Measurements from ENCODE around the gene FGA. TPM values are rescaled to one million over a fixed set of nuclear protein-coding genes. Genes with fewer than 3 reads are reported as not detected.

The FGA gene
- total and polyA plus RNA-seq, 2 donors from 2014 or later, result 5.3 to 6.1 TPM

DNA sequence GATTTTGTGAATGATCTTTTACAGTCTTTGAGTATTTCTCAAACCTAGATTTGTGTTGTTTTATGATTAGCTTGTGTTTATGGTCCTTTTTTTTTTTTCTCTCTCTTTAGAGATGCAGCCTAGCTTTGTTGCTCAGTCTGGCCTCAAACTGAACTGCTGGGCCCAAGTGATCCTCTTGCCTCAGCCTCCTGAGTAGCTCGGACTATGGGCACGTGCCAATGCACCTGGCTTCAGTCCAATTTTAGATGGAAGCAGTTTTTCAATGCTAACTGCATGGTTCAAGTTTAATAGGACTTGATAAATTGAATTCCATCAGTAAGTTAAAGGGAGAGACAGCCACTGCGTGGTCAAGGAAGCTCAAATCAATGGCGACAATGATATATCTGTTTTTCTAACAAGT lies 25.7 kb upstream of the FGA start:
- Histone ChIP-seq H3K4me1 (ENCODE audit: control insufficient read depth in 2 of 3, insufficient read depth in 2 of 3, low read depth in 1 of 3, low read length in 3 of 3) (no peaks in the 10 kb centered on the region), H3K27ac (ENCODE audit: low read depth in 2 of 2, low read length in 2 of 2) (peak overlapping the region in 1 of 2 donors; percentile 8), H3K27me3 (ENCODE audit: control insufficient read depth, insufficient read depth, low read length) (no peaks in the 10 kb centered on the region), H3K4me3 (ENCODE audit: low read length in 3 of 3) (peak overlapping the region in 1 of 3 donors; percentile 9), H3K36me3 (ENCODE audit: control insufficient read depth in 2 of 3, insufficient read depth in 3 of 3, low read length in 3 of 3) (no peaks in the 10 kb centered on the region), H3K9me3 (ENCODE audit: control insufficient read depth in 2 of 3, insufficient read depth in 1 of 3, low read length in 3 of 3) (no peaks in the 10 kb centered on the region), H3K9ac (ENCODE audit: low read length in 3 of 3) (no peak overlapping the region)
- intact Hi-C loops (cut with DNase I), result no loop called here
- FAIRE-seq, result no peak
- TF ChIP-seq, protein P1, sequence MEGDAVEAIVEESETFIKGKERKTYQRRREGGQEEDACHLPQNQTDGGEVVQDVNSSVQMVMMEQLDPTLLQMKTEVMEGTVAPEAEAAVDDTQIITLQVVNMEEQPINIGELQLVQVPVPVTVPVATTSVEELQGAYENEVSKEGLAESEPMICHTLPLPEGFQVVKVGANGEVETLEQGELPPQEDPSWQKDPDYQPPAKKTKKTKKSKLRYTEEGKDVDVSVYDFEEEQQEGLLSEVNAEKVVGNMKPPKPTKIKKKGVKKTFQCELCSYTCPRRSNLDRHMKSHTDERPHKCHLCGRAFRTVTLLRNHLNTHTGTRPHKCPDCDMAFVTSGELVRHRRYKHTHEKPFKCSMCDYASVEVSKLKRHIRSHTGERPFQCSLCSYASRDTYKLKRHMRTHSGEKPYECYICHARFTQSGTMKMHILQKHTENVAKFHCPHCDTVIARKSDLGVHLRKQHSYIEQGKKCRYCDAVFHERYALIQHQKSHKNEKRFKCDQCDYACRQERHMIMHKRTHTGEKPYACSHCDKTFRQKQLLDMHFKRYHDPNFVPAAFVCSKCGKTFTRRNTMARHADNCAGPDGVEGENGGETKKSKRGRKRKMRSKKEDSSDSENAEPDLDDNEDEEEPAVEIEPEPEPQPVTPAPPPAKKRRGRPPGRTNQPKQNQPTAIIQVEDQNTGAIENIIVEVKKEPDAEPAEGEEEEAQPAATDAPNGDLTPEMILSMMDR (IDR thresholded peaks at IDR 0.05; ENCODE audit: borderline replicate concordance, extremely low read depth, insufficient read depth), result no peak
- no peak for DNase-seq

DNA sequence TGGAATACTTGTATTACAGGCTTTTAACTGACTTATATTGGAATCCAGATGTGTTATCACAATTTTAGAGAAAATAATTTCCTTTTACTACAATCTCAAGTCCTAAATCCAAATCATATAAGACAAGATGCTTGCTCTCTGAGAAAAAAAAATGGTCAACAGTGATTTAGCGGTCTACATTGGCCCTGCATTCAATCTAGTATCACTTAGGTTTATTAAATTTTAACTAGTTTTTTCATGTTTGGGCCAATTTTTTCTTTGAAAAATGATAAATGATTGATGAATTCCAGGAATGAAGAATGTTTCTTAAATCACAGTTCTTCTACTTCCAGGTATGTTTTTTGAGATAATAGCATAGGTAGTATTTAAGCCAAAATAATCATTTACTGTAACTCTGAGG lies 24.7 kb upstream of the FGA start:
- Histone ChIP-seq H3K4me3 (ENCODE audit: low read length in 3 of 3) (no peak overlapping the region), H3K9ac (ENCODE audit: low read length in 3 of 3) (no peak overlapping the region), H3K36me3 (ENCODE audit: control insufficient read depth in 2 of 3, insufficient read depth in 3 of 3, low read length in 3 of 3) (no peaks in the 10 kb centered on the region), H3K27me3 (ENCODE audit: control insufficient read depth, insufficient read depth, low read length) (no peaks in the 10 kb centered on the region), H3K27ac (ENCODE audit: low read depth in 2 of 2, low read length in 2 of 2) (no peak overlapping the region), H3K4me1 (ENCODE audit: control insufficient read depth in 2 of 3, insufficient read depth in 2 of 3, low read depth in 1 of 3, low read length in 3 of 3) (no peaks in the 10 kb centered on the region), H3K9me3 (ENCODE audit: control insufficient read depth in 2 of 3, insufficient read depth in 1 of 3, low read length in 3 of 3) (no peaks in the 10 kb centered on the region)
- FAIRE-seq (peak; percentile 25), DNase-seq (no peak)
- TF ChIP-seq, protein P1 (IDR thresholded peaks at IDR 0.05; ENCODE audit: borderline replicate concordance, extremely low read depth, insufficient read depth), result no peak
- intact Hi-C loops (cut with DNase I), result no loop called here

- Histone ChIP-seq H3K36me3 (ENCODE audit: control insufficient read depth in 2 of 3, insufficient read depth in 3 of 3, low read length in 3 of 3) (no peaks in the 10 kb centered on the region), H3K27me3 (ENCODE audit: control insufficient read depth, insufficient read depth, low read length) (no peaks in the 10 kb centered on the region), H3K9me3 (ENCODE audit: control insufficient read depth in 2 of 3, insufficient read depth in 1 of 3, low read length in 3 of 3) (no peaks in the 10 kb centered on the region), H3K9ac (ENCODE audit: low read length in 3 of 3) (no peak overlapping the region), H3K4me3 (ENCODE audit: low read length in 3 of 3) (no peak overlapping the region), H3K4me1 (ENCODE audit: control insufficient read depth in 2 of 3, insufficient read depth in 2 of 3, low read depth in 1 of 3, low read length in 3 of 3) (no peaks in the 10 kb centered on the region), H3K27ac (ENCODE audit: low read depth in 2 of 2, low read length in 2 of 2) (no peak overlapping the region)
- DNase-seq (no peak), FAIRE-seq (no peak)
- intact Hi-C loops (cut with DNase I), result no loop called here
- TF ChIP-seq, protein P1 (IDR thresholded peaks at IDR 0.05; ENCODE audit: borderline replicate concordance, extremely low read depth, insufficient read depth), result no peak
Measured at GRCh38 chr4:154614306-154614705, 23.8 kb upstream of the FGA start.

Measured in kidney (tissue), 14 donors.